Kidney capillary endothelial cell (primary cell): Measurements from ENCODE around the gene PLTP.
"Not testable (repeated sequence)": the region's sequence is repeated elsewhere in the genome, so short reads cannot be mapped to it uniquely, and the experiment has no call there.

Experiments used
- DNase-seq: peaks from one replicate; pipeline ENCODE4 v3.0.0-alpha.2; 2018; ENCODE audit warnings: low spot score

Gene PLTP

GRCh38 chr20:45919542-45920399 lies 7.8 kb upstream of the PLTP start:
- no peak for DNase-seq

DNA sequence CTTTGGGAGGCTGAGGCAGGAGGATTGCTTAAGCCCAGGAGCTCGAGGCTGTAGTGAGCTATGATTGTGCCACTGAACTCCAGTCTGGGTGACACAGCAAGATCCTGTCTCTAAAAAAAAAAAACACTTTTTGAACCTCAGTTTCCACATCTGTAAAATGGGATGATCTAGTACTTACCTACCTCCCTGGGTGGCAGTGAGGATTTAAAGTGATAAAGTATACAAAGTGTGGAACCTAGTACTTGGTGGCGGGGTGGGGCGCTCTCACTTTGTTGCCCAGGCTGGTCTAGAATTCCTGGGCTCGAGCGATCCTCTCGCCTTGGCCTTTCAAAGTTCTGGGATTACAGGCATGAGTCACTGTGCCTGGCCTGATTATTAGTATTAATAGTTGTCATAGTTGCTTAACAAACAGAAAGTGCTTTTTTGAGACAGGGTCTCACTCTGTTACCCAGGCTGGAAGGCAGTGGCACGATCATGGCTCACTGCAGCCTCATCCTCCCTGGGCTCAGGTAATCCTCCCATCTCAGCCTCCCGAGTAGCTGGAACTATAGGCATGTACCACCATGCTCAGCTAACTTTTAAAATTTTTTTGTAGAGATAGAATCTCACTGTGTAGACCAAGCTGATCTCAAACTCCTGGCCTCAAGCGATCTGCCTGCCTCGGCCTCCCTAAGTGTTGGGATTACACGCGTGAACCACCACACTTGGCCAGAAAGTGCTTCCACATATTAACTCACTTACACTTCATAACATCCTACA lies 7.0 kb upstream of the PLTP start:
- no peak for DNase-seq

- DNase-seq: no peak
Measured at GRCh38 chr20:45918182-45918737, 6.3 kb upstream of the PLTP start.

DNA sequence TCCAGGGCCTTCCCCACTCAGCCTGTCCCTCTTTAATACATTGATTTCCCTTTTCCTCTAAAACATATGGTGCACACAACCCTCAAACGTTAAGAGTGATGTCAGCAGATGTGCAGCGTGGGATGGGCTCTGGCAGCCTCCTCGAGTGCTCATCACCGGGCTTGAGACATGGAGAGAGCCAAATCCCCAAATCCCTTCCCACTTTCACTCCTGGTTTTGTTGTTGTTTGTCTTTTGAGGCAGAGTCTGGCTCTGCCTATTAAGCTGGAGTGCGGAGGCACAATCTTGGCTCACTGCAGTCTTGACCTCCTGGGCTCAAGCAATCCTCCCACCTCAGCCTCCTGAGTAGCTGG lies 5.8 kb upstream of the PLTP start:
- no peak for DNase-seq

DNA sequence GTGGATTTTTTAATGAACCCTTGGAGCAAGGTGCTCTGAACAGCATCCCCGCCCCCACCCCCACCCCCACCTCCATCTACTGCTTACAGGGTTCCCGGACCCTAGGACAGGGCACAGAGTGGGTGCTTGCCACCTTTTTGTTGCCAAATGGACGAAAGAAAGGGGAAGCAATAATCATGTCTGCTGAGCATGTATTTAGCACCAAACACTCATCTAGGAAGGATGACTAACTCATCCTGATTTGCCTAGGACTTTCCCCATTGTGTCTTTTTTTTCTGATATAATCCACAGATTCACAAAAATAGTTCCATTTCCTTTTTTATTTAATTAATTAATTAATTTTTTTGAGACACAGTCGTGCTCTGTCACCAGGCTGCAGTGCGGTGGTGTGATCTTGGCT lies 1.2 kb upstream of the PLTP start:
- DNase-seq: peak; percentile 62

DNA sequence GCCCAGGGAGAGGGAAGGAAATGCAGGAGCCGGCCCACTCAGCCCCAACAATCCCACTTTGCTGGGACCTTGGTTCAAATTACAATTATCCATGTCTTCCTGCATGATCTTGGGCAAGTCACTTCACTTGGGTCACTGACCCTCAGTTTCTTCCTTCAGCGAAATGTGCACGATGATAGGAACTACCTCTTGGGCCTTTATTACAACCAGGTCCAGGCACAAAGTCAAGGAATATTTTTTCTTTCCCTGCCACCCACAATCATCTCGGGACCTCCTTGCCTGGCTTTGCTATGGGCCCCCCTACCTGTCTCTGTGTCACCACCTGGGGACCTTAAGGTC lies 358 bp upstream of the PLTP start:
- no peak for DNase-seq

- peak; percentile 98 for DNase-seq
Measured at GRCh38 chr20:45910670-45911485, 1.1 kb downstream of the PLTP start.

DNA sequence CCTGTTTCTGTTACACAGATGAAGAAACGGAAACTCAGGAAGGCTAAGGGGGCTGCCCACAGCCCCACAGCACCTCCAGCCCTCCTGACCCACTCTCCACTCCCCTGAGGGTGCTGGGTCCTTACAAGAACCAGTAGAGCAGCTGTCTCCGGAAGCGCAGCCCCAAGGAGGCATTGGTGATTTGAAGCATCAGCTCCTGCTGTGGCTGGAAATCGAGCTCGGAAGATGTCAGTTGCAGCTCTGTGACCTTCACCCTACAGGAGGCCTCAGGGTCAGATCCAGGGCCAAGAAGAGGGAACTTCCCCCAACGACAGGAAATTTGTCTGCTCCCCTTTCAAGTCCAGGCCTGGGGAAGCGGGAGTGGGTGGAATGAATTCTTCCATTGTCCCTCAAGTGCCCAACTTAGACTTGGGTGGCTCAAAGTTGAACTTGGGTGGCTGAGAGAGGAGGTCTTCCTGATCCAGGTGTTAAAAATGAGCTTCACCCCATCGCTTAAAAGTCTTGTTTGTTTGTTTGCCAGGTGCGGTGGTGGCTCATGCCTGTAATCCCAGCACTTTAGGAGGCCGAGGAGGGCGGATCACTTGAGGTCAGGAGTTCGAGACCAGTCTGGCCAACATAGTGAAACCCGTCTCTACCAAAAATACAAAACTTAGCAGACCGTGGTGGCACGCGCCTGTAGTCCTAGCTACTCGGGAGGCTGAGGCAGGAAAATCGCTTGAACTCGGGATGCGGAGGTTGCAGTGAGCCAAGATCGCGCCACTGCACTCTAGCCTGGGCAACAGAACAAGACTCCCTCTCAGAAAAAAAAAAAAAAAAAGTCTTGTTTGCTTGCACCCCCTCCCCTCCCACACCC lies 1.9 kb downstream of the PLTP start:
- DNase-seq: no peak

DNA sequence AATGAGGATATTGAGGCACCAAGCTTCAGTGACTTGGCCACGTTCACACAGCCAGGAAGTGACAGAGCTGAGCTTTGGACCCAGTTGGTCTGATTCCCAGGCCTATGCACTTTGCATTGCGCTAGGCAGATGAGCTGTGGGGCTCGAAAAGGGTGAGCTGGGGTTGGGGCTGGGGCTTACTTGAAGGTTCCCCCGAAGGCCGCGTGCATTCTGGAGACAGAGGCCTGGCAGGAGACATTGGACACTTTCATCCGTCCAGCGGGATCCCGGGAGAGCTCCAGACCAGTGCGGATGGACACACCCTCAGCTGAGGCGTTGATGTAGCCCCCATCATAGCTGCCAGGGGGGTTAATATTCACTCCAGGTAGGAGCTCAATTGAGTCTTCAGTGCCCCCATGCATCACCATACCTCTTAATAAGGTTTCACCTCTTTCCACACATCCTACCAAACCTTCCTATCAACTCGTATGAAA lies 2.6 kb downstream of the PLTP start:
- DNase-seq: no peak

- no peak for DNase-seq
Measured at GRCh38 chr20:45908084-45908483, 3.9 kb downstream of the PLTP start.

DNA sequence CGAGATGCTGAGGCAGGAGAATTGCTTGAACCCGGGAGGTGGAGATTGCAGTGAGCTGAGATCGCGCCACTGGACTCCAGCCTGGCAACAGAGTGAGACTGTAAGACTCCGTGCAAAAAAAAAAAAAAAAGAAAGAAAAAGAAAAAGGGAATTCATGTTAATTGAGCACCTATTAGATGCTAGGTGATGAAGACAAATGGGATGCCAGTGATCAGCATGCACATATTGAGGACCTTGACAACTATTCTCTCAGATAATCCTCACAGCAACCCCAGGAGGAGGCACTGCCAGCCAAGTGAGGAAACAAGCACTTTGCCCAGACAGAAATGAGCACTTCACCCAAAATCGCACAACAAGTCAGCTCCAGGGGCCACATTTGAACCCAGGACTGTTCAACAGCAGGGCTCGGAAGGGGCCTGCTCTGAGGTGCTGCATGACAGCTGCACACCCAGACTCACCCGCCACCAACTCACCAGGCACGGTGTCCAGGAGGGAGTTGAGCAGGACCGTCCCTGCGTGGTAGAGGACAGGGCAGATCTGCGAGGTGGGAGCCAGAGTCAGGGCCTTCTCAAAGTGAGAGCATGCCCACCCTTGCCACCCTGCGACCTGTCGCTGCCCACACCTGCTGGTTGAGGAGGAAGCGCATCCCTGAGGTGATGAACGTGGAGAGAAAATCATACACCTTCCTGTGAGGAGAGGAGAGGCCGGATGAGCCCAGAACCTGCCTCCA lies 4.6 kb downstream of the PLTP start:
- no peak for DNase-seq

DNA sequence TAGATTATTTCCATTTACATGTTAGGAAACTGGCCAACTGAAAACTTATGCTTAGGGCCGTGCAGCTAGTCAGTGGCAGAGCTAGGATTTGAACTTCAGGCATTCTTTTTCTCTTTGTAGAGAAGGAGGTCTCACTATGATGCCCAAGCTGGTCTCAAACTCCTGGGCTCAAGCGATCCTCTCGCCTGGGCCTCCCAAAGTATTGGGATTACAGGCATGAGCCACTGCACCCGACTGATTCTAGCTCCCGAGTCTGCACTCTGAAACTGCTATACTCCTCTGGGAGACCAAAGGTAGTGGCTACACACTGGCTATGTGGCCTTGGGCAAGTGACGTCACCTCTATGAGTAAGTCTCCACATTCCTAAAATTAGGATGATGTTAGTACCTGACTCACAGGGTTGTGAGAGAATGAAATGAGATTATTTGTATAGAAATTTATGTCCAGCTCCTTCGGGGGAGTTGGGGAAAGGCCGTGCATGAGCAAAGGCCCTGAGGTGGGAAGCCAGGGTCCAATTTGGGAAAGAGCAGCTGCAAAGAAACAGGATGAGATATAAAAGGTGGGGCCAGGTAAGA lies 6.4 kb downstream of the PLTP start:
- DNase-seq: no peak

- no peak for DNase-seq
Measured at GRCh38 chr20:45904583-45905504, 7.1 kb downstream of the PLTP start.

DNA sequence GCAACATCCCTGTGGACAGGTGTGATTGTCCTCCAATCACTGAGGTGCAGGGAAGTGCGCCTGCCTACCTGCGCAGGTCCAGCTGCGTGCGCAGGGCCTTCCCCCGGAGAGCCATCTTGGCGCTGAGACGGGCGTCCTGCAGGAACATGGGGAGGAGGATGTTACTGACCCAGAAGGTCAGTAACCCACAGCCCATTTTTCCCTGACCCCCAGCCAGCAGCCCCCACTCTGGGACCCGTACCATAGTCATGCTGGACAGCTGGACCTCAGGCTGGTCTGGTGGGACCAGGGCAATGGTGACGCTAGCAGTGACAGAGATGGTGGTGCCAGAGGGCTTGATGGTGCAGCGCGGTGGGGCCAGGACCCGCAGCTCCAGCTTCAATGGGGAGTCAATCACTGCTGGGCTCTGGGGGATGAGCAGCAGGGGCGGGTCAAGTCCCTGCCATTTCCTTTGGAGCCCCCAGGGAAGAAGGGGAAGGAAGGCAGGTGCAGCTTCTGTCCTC lies 9.7 kb downstream of the PLTP start:
- no peak for DNase-seq

GRCh38 chr20:45901332-45901731 lies 10.6 kb downstream of the PLTP start:
- DNase-seq: not testable (repeated sequence)

DNA sequence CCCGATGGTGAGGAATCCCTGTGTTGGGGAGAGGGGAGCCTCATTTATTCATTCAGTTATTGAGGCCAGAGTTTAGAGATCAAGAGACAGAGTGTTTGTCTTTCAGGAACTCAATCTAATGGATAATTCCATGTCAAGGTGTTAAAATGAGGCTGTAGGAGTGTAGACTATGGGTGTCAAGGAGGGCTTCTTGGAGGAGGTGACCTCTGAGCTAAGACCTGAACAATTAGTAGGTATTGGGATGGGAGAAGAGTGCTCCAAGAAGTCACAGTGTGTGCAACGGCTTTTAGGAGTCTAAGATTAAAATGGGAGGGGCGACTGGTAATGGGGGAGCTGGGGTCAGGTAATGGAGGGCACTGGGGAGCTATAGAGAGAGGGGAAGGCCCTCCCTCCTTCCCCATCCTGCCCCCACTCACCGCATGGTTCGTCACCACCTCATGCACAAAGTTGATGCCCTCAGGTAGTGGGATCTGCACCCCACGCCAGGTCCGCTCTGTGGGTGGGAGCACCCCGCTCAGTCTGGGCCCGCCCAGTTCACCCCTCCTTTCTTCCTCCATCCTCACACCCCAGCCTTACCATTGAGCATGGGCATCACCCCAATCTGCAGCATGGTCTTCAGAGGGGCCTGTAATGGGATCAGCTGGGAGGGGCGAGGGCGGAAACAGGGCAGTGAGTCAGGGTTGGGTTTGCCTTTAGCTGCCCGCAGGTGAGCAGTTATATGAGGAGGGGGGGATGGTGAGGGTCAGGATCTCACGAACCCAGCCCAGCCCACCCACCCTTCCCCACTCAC lies 12.7 kb downstream of the PLTP start:
- no peak for DNase-seq

- DNase-seq: no peak
Measured at GRCh38 chr20:45898285-45898684, 13.7 kb downstream of the PLTP start.

GRCh38 chr20:45897692-45898091 lies 14.3 kb downstream of the PLTP start:
- no peak for DNase-seq
